Measurements from ENCODE around the gene RTL5.

DNA sequence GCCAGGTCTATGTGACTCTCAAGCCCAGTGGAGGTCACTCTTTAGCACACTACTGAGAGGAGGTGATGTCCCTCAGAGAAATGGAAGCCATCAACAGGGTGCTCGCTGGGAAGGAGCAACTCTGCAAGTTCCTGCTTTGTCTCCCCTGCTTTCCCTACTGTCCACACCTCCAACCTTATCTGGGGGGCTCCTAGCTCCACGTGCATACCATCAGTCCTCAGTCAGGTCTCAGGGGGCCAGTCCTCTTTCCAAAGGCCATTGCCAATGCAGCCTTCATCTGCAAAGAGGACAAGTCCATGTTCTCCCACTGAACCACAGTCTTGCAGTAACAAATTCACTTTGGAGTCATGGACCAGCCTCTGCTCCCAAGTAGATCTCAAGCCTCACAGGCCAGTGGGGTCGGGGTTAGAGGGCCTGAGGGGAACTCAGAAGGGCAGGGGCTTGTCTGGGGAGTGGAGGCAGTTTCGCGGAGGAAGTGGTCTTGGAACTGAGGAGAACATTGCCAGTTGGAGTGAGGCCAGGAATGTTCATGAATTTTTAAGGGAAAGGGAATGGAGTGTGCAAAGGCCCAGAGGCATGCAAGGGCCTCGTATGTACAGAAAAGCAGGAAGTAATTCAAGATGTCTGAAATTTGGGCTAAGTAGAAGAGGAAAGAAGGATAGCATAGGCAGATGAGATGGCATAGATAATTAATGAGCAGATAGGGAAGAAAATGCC lies 8.9 kb downstream of the RTL5 start:
- no peak for TF ChIP-seq POLR2AphosphoS5 (IDR thresholded peaks at IDR 0.05)
- TF ChIP-seq, protein P1, sequence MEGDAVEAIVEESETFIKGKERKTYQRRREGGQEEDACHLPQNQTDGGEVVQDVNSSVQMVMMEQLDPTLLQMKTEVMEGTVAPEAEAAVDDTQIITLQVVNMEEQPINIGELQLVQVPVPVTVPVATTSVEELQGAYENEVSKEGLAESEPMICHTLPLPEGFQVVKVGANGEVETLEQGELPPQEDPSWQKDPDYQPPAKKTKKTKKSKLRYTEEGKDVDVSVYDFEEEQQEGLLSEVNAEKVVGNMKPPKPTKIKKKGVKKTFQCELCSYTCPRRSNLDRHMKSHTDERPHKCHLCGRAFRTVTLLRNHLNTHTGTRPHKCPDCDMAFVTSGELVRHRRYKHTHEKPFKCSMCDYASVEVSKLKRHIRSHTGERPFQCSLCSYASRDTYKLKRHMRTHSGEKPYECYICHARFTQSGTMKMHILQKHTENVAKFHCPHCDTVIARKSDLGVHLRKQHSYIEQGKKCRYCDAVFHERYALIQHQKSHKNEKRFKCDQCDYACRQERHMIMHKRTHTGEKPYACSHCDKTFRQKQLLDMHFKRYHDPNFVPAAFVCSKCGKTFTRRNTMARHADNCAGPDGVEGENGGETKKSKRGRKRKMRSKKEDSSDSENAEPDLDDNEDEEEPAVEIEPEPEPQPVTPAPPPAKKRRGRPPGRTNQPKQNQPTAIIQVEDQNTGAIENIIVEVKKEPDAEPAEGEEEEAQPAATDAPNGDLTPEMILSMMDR (IDR thresholded peaks at IDR 0.05; ENCODE audit: poor library complexity, severe bottlenecking), result no peak
- no peak for TF ChIP-seq EZH2 (IDR thresholded peaks at IDR 0.05; ENCODE audit: borderline replicate concordance, insufficient read depth, low read length, poor library complexity, severe bottlenecking)
- TF ChIP-seq SMC3 (conservative IDR thresholded peaks at IDR 0.05; ENCODE audit: poor library complexity), result no peak
- no peak for TF ChIP-seq EP300 (conservative IDR thresholded peaks at IDR 0.05; ENCODE audit: poor library complexity, severe bottlenecking)
- TF ChIP-seq RAD21 (conservative IDR thresholded peaks at IDR 0.05), result no peak
- TF ChIP-seq, protein P2, sequence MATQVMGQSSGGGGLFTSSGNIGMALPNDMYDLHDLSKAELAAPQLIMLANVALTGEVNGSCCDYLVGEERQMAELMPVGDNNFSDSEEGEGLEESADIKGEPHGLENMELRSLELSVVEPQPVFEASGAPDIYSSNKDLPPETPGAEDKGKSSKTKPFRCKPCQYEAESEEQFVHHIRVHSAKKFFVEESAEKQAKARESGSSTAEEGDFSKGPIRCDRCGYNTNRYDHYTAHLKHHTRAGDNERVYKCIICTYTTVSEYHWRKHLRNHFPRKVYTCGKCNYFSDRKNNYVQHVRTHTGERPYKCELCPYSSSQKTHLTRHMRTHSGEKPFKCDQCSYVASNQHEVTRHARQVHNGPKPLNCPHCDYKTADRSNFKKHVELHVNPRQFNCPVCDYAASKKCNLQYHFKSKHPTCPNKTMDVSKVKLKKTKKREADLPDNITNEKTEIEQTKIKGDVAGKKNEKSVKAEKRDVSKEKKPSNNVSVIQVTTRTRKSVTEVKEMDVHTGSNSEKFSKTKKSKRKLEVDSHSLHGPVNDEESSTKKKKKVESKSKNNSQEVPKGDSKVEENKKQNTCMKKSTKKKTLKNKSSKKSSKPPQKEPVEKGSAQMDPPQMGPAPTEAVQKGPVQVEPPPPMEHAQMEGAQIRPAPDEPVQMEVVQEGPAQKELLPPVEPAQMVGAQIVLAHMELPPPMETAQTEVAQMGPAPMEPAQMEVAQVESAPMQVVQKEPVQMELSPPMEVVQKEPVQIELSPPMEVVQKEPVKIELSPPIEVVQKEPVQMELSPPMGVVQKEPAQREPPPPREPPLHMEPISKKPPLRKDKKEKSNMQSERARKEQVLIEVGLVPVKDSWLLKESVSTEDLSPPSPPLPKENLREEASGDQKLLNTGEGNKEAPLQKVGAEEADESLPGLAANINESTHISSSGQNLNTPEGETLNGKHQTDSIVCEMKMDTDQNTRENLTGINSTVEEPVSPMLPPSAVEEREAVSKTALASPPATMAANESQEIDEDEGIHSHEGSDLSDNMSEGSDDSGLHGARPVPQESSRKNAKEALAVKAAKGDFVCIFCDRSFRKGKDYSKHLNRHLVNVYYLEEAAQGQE (IDR thresholded peaks at IDR 0.05; ENCODE audit: borderline replicate concordance), result no peak
